ENCODE results near the gene PLOD2.
A peak's percentile ranks its signal among the peaks of the same experiment; 100 is the strongest.

PLOD2 gene

DNA sequence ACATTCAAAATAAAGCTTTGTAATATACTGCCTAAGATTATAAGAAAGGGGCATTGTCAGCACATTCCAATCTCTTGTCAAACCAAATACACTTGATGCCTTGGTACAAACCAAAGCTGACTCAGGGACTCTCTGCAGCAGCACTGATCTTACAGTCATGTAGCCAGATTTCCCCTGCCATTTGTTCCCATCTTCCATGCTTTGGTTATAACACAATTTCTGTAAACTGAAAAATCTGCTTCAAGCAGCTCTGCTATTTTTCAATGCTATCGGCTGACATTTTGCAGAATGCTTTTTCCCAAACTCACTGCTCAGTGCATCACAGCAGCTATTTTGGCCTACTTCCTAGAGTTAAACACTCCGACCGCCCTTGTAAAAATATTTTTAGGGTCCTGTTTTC lies 18.2 kb downstream of the PLOD2 start:
- H3K36me3 ChIP-seq (ENCODE audit: control insufficient read depth, insufficient read depth, low read length): no peaks in the 10 kb centered on the region
- H3K27ac ChIP-seq: peak overlapping the region; percentile 50
- no peaks in the 10 kb centered on the region for H3K9me3 ChIP-seq (ENCODE audit: control insufficient read depth, low read length)
- peak overlapping the region; percentile 30 for H2AFZ ChIP-seq
- H3K79me2 ChIP-seq: peaks cover 30% of the 10 kb centered on the region
- H3K4me2 ChIP-seq (ENCODE audit: low read length): peak overlapping the region; percentile 57
- H3K4me1 ChIP-seq: peaks cover 28% of the 10 kb centered on the region
- H3K4me3 ChIP-seq (ENCODE audit: low read depth, low read length): no peak overlapping the region
- TF ChIP-seq, protein P1, sequence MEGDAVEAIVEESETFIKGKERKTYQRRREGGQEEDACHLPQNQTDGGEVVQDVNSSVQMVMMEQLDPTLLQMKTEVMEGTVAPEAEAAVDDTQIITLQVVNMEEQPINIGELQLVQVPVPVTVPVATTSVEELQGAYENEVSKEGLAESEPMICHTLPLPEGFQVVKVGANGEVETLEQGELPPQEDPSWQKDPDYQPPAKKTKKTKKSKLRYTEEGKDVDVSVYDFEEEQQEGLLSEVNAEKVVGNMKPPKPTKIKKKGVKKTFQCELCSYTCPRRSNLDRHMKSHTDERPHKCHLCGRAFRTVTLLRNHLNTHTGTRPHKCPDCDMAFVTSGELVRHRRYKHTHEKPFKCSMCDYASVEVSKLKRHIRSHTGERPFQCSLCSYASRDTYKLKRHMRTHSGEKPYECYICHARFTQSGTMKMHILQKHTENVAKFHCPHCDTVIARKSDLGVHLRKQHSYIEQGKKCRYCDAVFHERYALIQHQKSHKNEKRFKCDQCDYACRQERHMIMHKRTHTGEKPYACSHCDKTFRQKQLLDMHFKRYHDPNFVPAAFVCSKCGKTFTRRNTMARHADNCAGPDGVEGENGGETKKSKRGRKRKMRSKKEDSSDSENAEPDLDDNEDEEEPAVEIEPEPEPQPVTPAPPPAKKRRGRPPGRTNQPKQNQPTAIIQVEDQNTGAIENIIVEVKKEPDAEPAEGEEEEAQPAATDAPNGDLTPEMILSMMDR (IDR thresholded peaks at IDR 0.05): no peak
- H3K9ac ChIP-seq: no peak overlapping the region
- no peaks in the 10 kb centered on the region for H3K27me3 ChIP-seq (ENCODE audit: control insufficient read depth, insufficient read depth, low read length)

DNA sequence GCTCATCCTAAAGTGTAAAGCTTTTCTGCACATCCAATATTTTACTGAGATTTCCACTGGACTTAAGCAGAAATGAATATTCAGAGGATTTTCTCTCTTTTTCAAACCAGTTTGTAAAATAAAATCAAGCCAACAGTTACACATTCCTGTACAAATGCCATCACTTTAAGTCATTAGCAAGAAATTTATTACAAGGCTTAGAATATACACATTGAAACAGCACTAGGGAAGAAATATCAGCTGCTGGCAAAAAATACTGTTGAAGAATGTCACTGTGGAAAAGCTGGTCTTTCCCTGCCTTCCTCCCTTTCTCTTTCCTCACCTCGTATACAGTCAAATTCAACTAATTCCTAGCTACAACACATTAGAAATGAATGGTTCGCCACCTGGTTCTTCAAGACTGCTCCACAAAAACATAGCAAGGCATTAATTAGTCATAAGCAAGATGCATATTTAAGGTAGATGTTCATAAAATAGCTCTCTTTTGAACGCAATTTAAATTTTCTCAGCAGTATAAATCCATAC lies 21.3 kb downstream of the PLOD2 start:
- TF ChIP-seq, protein P1 (IDR thresholded peaks at IDR 0.05): no peak
- H3K9me3 ChIP-seq (ENCODE audit: control insufficient read depth, low read length): no peaks in the 10 kb centered on the region
- H3K36me3 ChIP-seq (ENCODE audit: control insufficient read depth, insufficient read depth, low read length): no peaks in the 10 kb centered on the region
- no peak overlapping the region for H2AFZ ChIP-seq
- H3K9ac ChIP-seq: no peak overlapping the region
- no peak overlapping the region for H3K4me2 ChIP-seq (ENCODE audit: low read length)
- peaks cover 27% of the 10 kb centered on the region for H3K4me1 ChIP-seq
- peaks cover 17% of the 10 kb centered on the region for H3K79me2 ChIP-seq
- H3K4me3 ChIP-seq (ENCODE audit: low read depth, low read length): no peak overlapping the region
- no peak overlapping the region for H3K27ac ChIP-seq
- H3K27me3 ChIP-seq (ENCODE audit: control insufficient read depth, insufficient read depth, low read length): no peaks in the 10 kb centered on the region

DNA sequence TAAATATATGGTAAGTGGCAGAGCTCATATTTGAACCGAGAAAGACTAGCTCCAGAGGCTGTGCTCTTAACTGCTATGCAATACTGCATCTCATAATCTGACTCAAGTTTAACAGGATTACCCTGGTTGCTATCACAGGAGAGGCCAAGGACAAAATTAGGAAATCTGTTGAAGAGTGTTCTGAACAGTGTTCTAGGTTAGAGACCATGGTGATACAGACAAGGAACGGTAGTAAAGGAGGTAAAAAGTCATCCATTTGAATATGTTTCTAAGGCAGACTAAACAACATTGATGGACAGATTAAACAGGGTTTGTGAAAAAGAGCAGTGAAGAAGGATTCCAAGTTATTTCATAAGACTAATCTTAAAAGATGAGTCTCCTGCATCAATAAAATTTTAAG lies 22.1 kb downstream of the PLOD2 start:
- H3K9ac ChIP-seq: no peak overlapping the region
- H3K4me1 ChIP-seq: peaks cover 31% of the 10 kb centered on the region
- H3K4me2 ChIP-seq (ENCODE audit: low read length): no peak overlapping the region

DNA sequence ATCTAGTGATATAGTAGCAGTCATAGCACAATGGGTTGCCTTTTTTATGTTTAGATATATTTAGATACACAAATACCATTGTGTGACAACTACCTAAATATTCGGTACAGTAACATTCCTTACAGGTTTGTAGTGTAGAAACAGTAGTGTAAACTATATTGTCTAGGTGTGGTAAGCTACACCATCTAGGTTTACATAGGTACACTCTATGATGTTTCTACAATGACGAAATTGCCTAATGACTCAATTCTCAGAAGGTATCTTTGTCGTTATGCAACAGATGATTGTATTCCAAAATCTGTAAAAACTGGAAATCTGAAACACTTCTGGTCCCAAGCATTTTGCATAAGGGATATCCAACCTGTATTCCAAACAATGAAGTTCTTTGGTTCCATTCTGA lies 24.3 kb downstream of the PLOD2 start:
- TF ChIP-seq, protein P1 (IDR thresholded peaks at IDR 0.05): no peak
- no peak overlapping the region for H3K4me2 ChIP-seq (ENCODE audit: low read length)
- no peak overlapping the region for H3K4me3 ChIP-seq (ENCODE audit: low read depth, low read length)
- no peaks in the 10 kb centered on the region for H3K9me3 ChIP-seq (ENCODE audit: control insufficient read depth, low read length)
- H3K9ac ChIP-seq: no peak overlapping the region
- peaks cover 26% of the 10 kb centered on the region for H3K4me1 ChIP-seq
- H3K27ac ChIP-seq: no peak overlapping the region
- H3K36me3 ChIP-seq (ENCODE audit: control insufficient read depth, insufficient read depth, low read length): no peaks in the 10 kb centered on the region
- no peaks in the 10 kb centered on the region for H3K27me3 ChIP-seq (ENCODE audit: control insufficient read depth, insufficient read depth, low read length)
- H2AFZ ChIP-seq: no peak overlapping the region
- peaks cover 17% of the 10 kb centered on the region for H3K79me2 ChIP-seq

More for the DNA sequence above, 22.1 kb downstream of the PLOD2 start:
- H3K36me3 ChIP-seq (ENCODE audit: control insufficient read depth, insufficient read depth, low read length): no peaks in the 10 kb centered on the region
- no peak overlapping the region for H2AFZ ChIP-seq
- no peak overlapping the region for H3K27ac ChIP-seq
- no peak overlapping the region for H3K4me3 ChIP-seq (ENCODE audit: low read depth, low read length)
- TF ChIP-seq, protein P1 (IDR thresholded peaks at IDR 0.05): no peak
- peaks cover 17% of the 10 kb centered on the region for H3K79me2 ChIP-seq
- no peaks in the 10 kb centered on the region for H3K9me3 ChIP-seq (ENCODE audit: control insufficient read depth, low read length)
- H3K27me3 ChIP-seq (ENCODE audit: control insufficient read depth, insufficient read depth, low read length): no peaks in the 10 kb centered on the region

Data from parathyroid adenoma (tissue), 2 donors.